ENCODE data around the gene MALRD1. TPM values are rescaled to one million over a fixed set of nuclear protein-coding genes. Genes with fewer than 3 reads are reported as not detected.

The MALRD1 gene
- total and polyA plus RNA-seq, 2 of the 8 experiments (the other 6 are each of a cell fraction or from before 2014, with no cell fraction given) = 0.32 to 0.35 TPM

GRCh38 chr10:19546224-19546623 lies 497.6 kb downstream of the MALRD1 start:
- H3K23me2 ChIP-seq (ENCODE audit: low read depth, low read length) = no peaks in the 10 kb centered on the region
- no peaks in the 10 kb centered on the region for H3K27me3 ChIP-seq (replicated peaks in 1 of 4; ENCODE audit: control insufficient read depth in 3 of 4, extremely low read depth in 1 of 4, insufficient read depth in 3 of 4, low read length in 3 of 4)
- H3K4me3 ChIP-seq (ENCODE audit: extremely low read depth in 1 of 4, insufficient read depth in 2 of 4, low read depth in 3 of 4, low read length in 4 of 4) = no peak overlapping the region
- H3K4me2 ChIP-seq (ENCODE audit: insufficient read depth in 1 of 2, low read depth in 2 of 2, low read length in 2 of 2) = no peak overlapping the region
- ChIA-PET POLR2A (ENCODE audit: partially characterized antibody) (no interaction called here), CTCF (ENCODE audit: partially characterized antibody) (interaction anchor here (0.6 to 2.4 kb wide), 2 partner anchors 16 to 31 kb away, joined by 3 to 7 read pairs; no protein-coding TSS in a partner anchor)
- TF ChIP-seq HDAC2 (IDR thresholded peaks at IDR 0.05; ENCODE audit: borderline replicate concordance in 1 of 2, low read depth in 2 of 2, low read length in 2 of 2) = no peak
- TF ChIP-seq KDM5A (IDR thresholded peaks at IDR 0.05; ENCODE audit: low read length) = no peak
- no peak for TF ChIP-seq POU5F1 (IDR thresholded peaks at IDR 0.05; ENCODE audit: low read depth, low read length)
- TF ChIP-seq ATF3 (IDR thresholded peaks at IDR 0.05; ENCODE audit: insufficient read depth, low read depth, low read length) = no peak
- no peak for TF ChIP-seq GTF2F1 (IDR thresholded peaks at IDR 0.05; ENCODE audit: borderline replicate concordance, low read depth, low read length)
- TF ChIP-seq KDM4A (IDR thresholded peaks at IDR 0.05; ENCODE audit: low read depth, low read length, severe bottlenecking) = no peak
- H2BK20ac ChIP-seq (ENCODE audit: low read length) = no peak overlapping the region
- H3K9me3 ChIP-seq (ENCODE audit: insufficient read depth in 2 of 2, low read depth in 1 of 2, low read length in 1 of 2) = no peaks in the 10 kb centered on the region
- H3K18ac ChIP-seq (ENCODE audit: extremely low read depth, low read length) = no peak overlapping the region
- no peak overlapping the region for H2BK5ac ChIP-seq (ENCODE audit: low read depth, low read length)
- DNase-seq (ENCODE audit: low read depth in 1 of 2, low spot score in 2 of 2) (no peak), FAIRE-seq (no peak)
- no peak overlapping the region for H2AK5ac ChIP-seq (ENCODE audit: low read depth, low read length)
- no peak overlapping the region for H2AFZ ChIP-seq (ENCODE audit: low read length)
- H4K8ac ChIP-seq (ENCODE audit: extremely low read depth, insufficient read depth, low read length) = no peak overlapping the region
- H3K9ac ChIP-seq (replicated peaks in 1 of 4; ENCODE audit: extremely low read depth in 1 of 4, low read depth in 3 of 4, low read length in 3 of 4) = no peak overlapping the region
- no peaks in the 10 kb centered on the region for H3K79me1 ChIP-seq (ENCODE audit: low read depth, low read length)
- no peak overlapping the region for H2BK12ac ChIP-seq (ENCODE audit: low read depth, low read length)
- no peaks in the 10 kb centered on the region for H3K79me2 ChIP-seq (ENCODE audit: control insufficient read depth in 1 of 2, insufficient read depth in 2 of 2, low read length in 2 of 2)
- no peak overlapping the region for H3K14ac ChIP-seq (ENCODE audit: insufficient read length)
- no peak overlapping the region for H3K56ac ChIP-seq (replicated peaks; ENCODE audit: insufficient read length, low read depth, low read length)
- no peak overlapping the region for H2BK120ac ChIP-seq (replicated peaks; ENCODE audit: low read depth, low read length)
- H3K4ac ChIP-seq (replicated peaks; ENCODE audit: insufficient read length, low read depth, low read length) = no peak overlapping the region
- H4K5ac ChIP-seq (ENCODE audit: insufficient read length, low read depth, low read length) = no peak overlapping the region
- H2BK15ac ChIP-seq (ENCODE audit: low read length) = no peak overlapping the region
- H3K4me1 ChIP-seq (replicated peaks in 1 of 4; ENCODE audit: control insufficient read depth in 3 of 4, insufficient read depth in 4 of 4, low read length in 3 of 4) = peaks cover 0 to 6% (median 0%) of the 10 kb centered on the region in 4 experiments; a peak in 2 of 7 replicates
- 94% methylated on average over 3 of the region's 3 CpGs; no CpG with 5 or more reads in 1 of the 2 experiments for WGBS, 2 experiments (ENCODE audit: extremely low coverage in 1 of 2, insufficient coverage in 1 of 2, insufficient read length in 1 of 2, insufficient replicate concordance in 2 of 2, low coverage in 1 of 2, low lambda C conversion rate in 2 of 2, missing lambda C conversion rate in 1 of 2)
- no peak overlapping the region for H3K23ac ChIP-seq (ENCODE audit: insufficient read length)
- H3K27ac ChIP-seq (ENCODE audit: low read depth, low read length) = no peak overlapping the region
- no peak overlapping the region for H4K91ac ChIP-seq (replicated peaks; ENCODE audit: insufficient read length, low read length)
- H4K20me1 ChIP-seq (replicated peaks in 1 of 2; ENCODE audit: control insufficient read depth in 1 of 2, insufficient read depth in 2 of 2, low read length in 2 of 2) = no peaks in the 10 kb centered on the region
- H3K36me3 ChIP-seq (ENCODE audit: control insufficient read depth in 2 of 4, insufficient read depth in 4 of 4, low read length in 3 of 4) = no peaks in the 10 kb centered on the region
